H1 (cell line): Measurements from ENCODE around the gene TTC38. TPM values are rescaled to one million over a fixed set of nuclear protein-coding genes. Genes with fewer than 3 reads are reported as not detected.

Source experiments
- CTCF ChIA-PET: fragments of 300-600 bp; sonication (Branson Sonifier 250); formaldehyde crosslinking; loops from one replicate; lab custom pipeline; 2021; ENCODE audit not compliant: partially characterized antibody; lab: Charles Lee
- POLR2A ChIA-PET: fragments of 300-600 bp; sonication (Branson Sonifier 250); formaldehyde crosslinking; loops from one replicate; lab custom pipeline; 2021; ENCODE audit warnings: inconsistent platforms; ENCODE audit not compliant: partially characterized antibody; lab: Charles Lee
- DNase-seq, 2 experiments: peaks; one replicate each; pipeline versions ENCODE4 v3.0.0 to v3.0.0-alpha.2; 2010 to 2022; ENCODE audit warnings: low spot score in 2 of 2, low read depth in 1 of 2, mixed read lengths in 1 of 2
- FAIRE-seq: peaks from 2 replicates; lab custom pipeline; 2011; peaks lifted over from hg19 to GRCh38; lab: Jason Lieb, UNC
- H2AFZ ChIP-seq: 2 replicates; pipeline ENCODE4 v1.8.1; 2012; ENCODE audit warnings: low read length, inconsistent platforms
- H2AK5ac ChIP-seq: 2 replicates; pipeline ENCODE4 v1.6.1; 2013; ENCODE audit warnings: low read depth, low read length
- H2BK120ac ChIP-seq: replicated peaks from 2 replicates; pipeline ENCODE3; 2013; ENCODE audit warnings: low read depth, low read length, inconsistent platforms
- H2BK12ac ChIP-seq: 2 replicates; pipeline ENCODE4 v1.6.1; 2013; ENCODE audit warnings: low read depth, low read length
- H2BK15ac ChIP-seq: 2 replicates; pipeline ENCODE4 v1.6.1; 2013; ENCODE audit warnings: low read length
- H2BK20ac ChIP-seq: 2 replicates; pipeline ENCODE4 v1.6.1; 2013; ENCODE audit warnings: low read length
- H2BK5ac ChIP-seq: 2 replicates; pipeline ENCODE4 v1.6.1; 2013; ENCODE audit warnings: low read depth, low read length
- H3K14ac ChIP-seq: 2 replicates; pipeline ENCODE4 v1.6.1; 2013; ENCODE audit warnings: inconsistent platforms; ENCODE audit not compliant: insufficient read length
- H3K18ac ChIP-seq: 2 replicates; pipeline ENCODE4 v1.6.1; 2013; ENCODE audit warnings: low read length; ENCODE audit errors: extremely low read depth
- H3K23ac ChIP-seq: 2 replicates; pipeline ENCODE4 v1.6.1; 2013; ENCODE audit warnings: inconsistent platforms; ENCODE audit not compliant: insufficient read length
- H3K23me2 ChIP-seq: 2 replicates; pipeline ENCODE4 v1.6.1; 2013; ENCODE audit warnings: low read depth, low read length
- H3K27ac ChIP-seq: 2 replicates; pipeline ENCODE4 v1.6.1; 2011; ENCODE audit warnings: low read depth, low read length, inconsistent platforms
- H3K27me3 ChIP-seq, 4 experiments: replicated peaks in 1 of 4; 1 replicate in 1 of 4; 2 replicates in 3 of 4; pipeline versions ENCODE4 v1.6.1 to v1.8.1; 2011 to 2013; ENCODE audit warnings: low read length in 3 of 4, mild to moderate bottlenecking in 3 of 4, inconsistent platforms in 2 of 4, mixed read lengths in 2 of 4, moderate library complexity in 1 of 4; ENCODE audit not compliant: control insufficient read depth in 3 of 4, insufficient read depth in 3 of 4; ENCODE audit errors: extremely low read depth in 1 of 4
- H3K36me3 ChIP-seq, 4 experiments: 2 replicates each; pipeline versions ENCODE4 v1.6.1 to v1.8.1; 2011 to 2013; ENCODE audit warnings: mild to moderate bottlenecking in 4 of 4, low read length in 3 of 4, moderate library complexity in 2 of 4, control low read depth in 1 of 4, inconsistent platforms in 1 of 4; ENCODE audit not compliant: insufficient read depth in 4 of 4, control insufficient read depth in 2 of 4
- H3K4ac ChIP-seq: replicated peaks from 2 replicates; pipeline ENCODE3; 2013; ENCODE audit warnings: low read length, low read depth, mixed read lengths, inconsistent platforms; ENCODE audit not compliant: insufficient read length
- H3K4me1 ChIP-seq, 4 experiments: replicated peaks in 1 of 4; 1 replicate in 1 of 4; 2 replicates in 3 of 4; pipeline versions ENCODE4 v1.6.1 to v1.8.1; 2011 to 2013; ENCODE audit warnings: low read length in 3 of 4, inconsistent platforms in 2 of 4, mixed read lengths in 1 of 4; ENCODE audit not compliant: insufficient read depth in 4 of 4, control insufficient read depth in 3 of 4
- H3K4me2 ChIP-seq, 2 experiments: 2 replicates each; pipeline versions ENCODE4 v1.6.1 to v1.8.1; 2011 to 2013; ENCODE audit warnings: low read depth in 2 of 2, low read length in 2 of 2, control low read depth in 1 of 2, inconsistent platforms in 1 of 2, mild to moderate bottlenecking in 1 of 2; ENCODE audit not compliant: insufficient read depth in 1 of 2
- H3K4me3 ChIP-seq, 4 experiments: fragments of 200-600, 300-600 bp in 1 of 4; sonication (generic), shearing (Covaris generic), sonication (Bioruptor Twin) in 1 of 4; 2 replicates each; pipeline versions ENCODE4 v1.5.1 to v1.8.1; 2011 to 2016; ENCODE audit warnings: low read length in 4 of 4, low read depth in 3 of 4, control low read depth in 2 of 4, inconsistent platforms in 2 of 4, mild to moderate bottlenecking in 2 of 4, mixed read lengths in 1 of 4, moderate library complexity in 1 of 4; ENCODE audit not compliant: insufficient read depth in 2 of 4; ENCODE audit errors: extremely low read depth in 1 of 4
- H3K56ac ChIP-seq: replicated peaks from 2 replicates; pipeline ENCODE3; 2013; ENCODE audit warnings: low read depth, mild to moderate bottlenecking, mixed read lengths, low read length, inconsistent platforms; ENCODE audit not compliant: insufficient read length
- H3K79me1 ChIP-seq: 2 replicates; pipeline ENCODE4 v1.6.1; 2013; ENCODE audit warnings: low read depth, low read length, control low read depth
- H3K79me2 ChIP-seq, 2 experiments: 2 replicates each; pipeline versions ENCODE4 v1.6.1 to v1.8.1; 2012 to 2013; ENCODE audit warnings: low read length in 2 of 2, mild to moderate bottlenecking in 2 of 2, inconsistent platforms in 1 of 2; ENCODE audit not compliant: insufficient read depth in 2 of 2, control insufficient read depth in 1 of 2
- H3K9ac ChIP-seq, 4 experiments: replicated peaks in 1 of 4; 1 replicate in 1 of 4; 2 replicates in 3 of 4; pipeline versions ENCODE4 v1.6.1 to v1.8.1; 2011 to 2013; ENCODE audit warnings: low read depth in 3 of 4, low read length in 3 of 4, control low read depth in 2 of 4, mild to moderate bottlenecking in 2 of 4, moderate library complexity in 2 of 4, inconsistent platforms in 1 of 4; ENCODE audit errors: extremely low read depth in 1 of 4
- H3K9me3 ChIP-seq, 2 experiments: 2 replicates each; pipeline versions ENCODE4 v1.6.1 to v1.8.1; 2012 to 2013; ENCODE audit warnings: mild to moderate bottlenecking in 2 of 2, moderate library complexity in 2 of 2, control low read depth in 1 of 2, inconsistent platforms in 1 of 2, low read depth in 1 of 2, low read length in 1 of 2, mixed read lengths in 1 of 2; ENCODE audit not compliant: insufficient read depth in 2 of 2
- H4K20me1 ChIP-seq, 2 experiments: replicated peaks in 1 of 2; 2 replicates each; pipeline versions ENCODE3 to v1.8.1; 2011 to 2013; ENCODE audit warnings: inconsistent platforms in 2 of 2, low read length in 2 of 2, mild to moderate bottlenecking in 1 of 2; ENCODE audit not compliant: insufficient read depth in 2 of 2, control insufficient read depth in 1 of 2
- H4K5ac ChIP-seq: 2 replicates; pipeline ENCODE4 v1.6.1; 2013; ENCODE audit warnings: low read length, low read depth, mixed read lengths, inconsistent platforms; ENCODE audit not compliant: insufficient read length
- H4K8ac ChIP-seq: 2 replicates; pipeline ENCODE4 v1.8.0; 2013; ENCODE audit warnings: mild to moderate bottlenecking, moderate library complexity, low read length, inconsistent platforms; ENCODE audit not compliant: insufficient read depth; ENCODE audit errors: extremely low read depth
- H4K91ac ChIP-seq: replicated peaks from 2 replicates; pipeline ENCODE3; 2013; ENCODE audit warnings: low read length, mixed read lengths, inconsistent platforms; ENCODE audit not compliant: insufficient read length
- SAP30 ChIP-seq: fragments of 300-600 bp; sonication (generic); IDR thresholded peaks from 2 replicates; pipeline ENCODE4 v1.7.1; 2012; ENCODE audit warnings: low read length, moderate library complexity, mild to moderate bottlenecking, inconsistent platforms; ENCODE audit not compliant: insufficient read depth, insufficient replicate concordance
- WGBS, 2 experiments: shearing (Covaris generic) in 1 of 2; methylation state at CpG; one replicate each; pipeline versions ENCODE4 v1.1.6 to v1.1.7; 2013 to 2015; ENCODE audit warnings: low lambda C conversion rate in 2 of 2, mixed read lengths in 2 of 2, inconsistent platforms in 1 of 2, low coverage in 1 of 2, missing lambda C conversion rate in 1 of 2; ENCODE audit not compliant: insufficient replicate concordance in 2 of 2, insufficient coverage in 1 of 2, insufficient read length in 1 of 2; ENCODE audit errors: extremely low coverage in 1 of 2, missing lambda C conversion rate in 1 of 2; 5-methylcytosine and 5-hydroxymethylcytosine counted together
- polyA plus RNA-seq, 7 experiments: library from polyadenylated mRNA; depleted of rRNA in 3 of 7; stranded (reverse) in 5 of 7; unstranded in 2 of 7; fragments of >200 nt in 5 of 7; fragments of 200-250 nt in 2 of 7; gene quantifications; 1 replicate in 5 of 7; 2 replicates in 1 of 7; 4 replicates in 1 of 7; pipeline versions ENCODE4 v1.2.1 to v1.2.3, GENCODE V29; 2011 to 2013; ENCODE audit warnings: missing spikeins in 2 of 7, mixed read lengths in 2 of 7
- total RNA-seq: library from RNA; stranded (reverse); fragmentation: NEBNext Ultra II Directional; extraction: Animal tissue kit (Norgen Biotek cat#: 25700); gene quantifications from 2 replicates; pipeline ENCODE4 v1.2.1, GENCODE V29; 2021

The TTC38 gene
- total and polyA plus RNA-seq, 2 of the 8 experiments (the other 6 are each of a cell fraction or from before 2014, with no cell fraction given) = 25.3 to 34.8 TPM

DNA sequence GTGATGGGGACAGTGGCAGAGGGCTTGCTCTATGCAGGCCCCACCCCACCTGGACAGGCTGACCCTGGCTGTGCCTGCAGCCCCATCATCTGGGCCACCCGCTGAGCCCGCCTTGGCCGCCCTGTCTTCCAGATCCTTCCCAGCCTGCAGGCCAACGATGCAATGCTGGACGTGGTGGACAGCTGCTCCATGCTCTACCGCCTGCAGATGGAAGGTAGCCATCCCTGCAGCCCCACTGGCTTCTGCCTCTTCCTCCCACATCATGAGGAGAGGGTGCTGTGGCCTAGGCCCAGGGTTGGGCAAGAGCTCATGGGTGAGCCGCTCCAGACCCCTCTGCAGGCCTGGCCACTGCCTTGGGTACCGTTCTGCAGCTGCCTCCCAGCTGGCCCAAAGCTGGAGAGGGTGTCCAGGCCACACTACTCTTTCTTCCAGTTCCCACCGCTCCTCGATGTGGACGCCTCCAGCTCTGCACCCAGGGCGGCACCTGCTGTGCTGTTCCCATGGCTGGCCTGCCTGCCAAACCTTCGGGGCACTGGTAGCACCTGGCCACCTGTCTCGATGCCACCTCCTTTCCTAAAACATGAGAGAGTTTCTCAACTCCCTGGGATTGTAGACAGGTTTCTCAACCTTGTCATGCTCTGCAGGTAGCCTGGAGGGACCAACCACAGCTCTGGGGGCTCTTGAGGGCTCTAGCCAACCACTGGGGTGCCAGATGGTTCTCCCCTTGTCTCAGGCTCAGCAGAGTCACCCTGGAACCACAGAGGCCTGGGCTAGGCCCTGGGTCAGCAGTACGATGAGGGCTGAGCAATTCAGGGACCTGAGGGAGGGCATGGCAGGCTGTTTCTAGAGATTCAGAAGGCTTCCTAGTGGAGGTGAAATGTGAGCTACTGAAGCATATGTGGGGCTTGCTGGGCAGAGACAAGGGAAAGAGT, 19.4 kb downstream of the TTC38 start:
- Histone ChIP-seq H3K56ac (no peak overlapping the region), H2BK12ac (no peak overlapping the region), H2AK5ac (no peak overlapping the region), H3K4me2 (no peak overlapping the region), H3K9me3 (no peaks in the 10 kb centered on the region), H3K27ac (no peak overlapping the region), H3K36me3 (peaks cover 0 to 7% (median 1%) of the 10 kb centered on the region in 4 experiments; a peak in 3 of 8 replicates), H4K5ac (no peak overlapping the region), H3K9ac (no peak overlapping the region), H3K27me3 (no peaks in the 10 kb centered on the region), H3K23me2 (no peaks in the 10 kb centered on the region), H2AFZ (no peak overlapping the region), H2BK120ac (no peak overlapping the region), H3K79me2 (no peaks in the 10 kb centered on the region), H3K14ac (no peak overlapping the region), H2BK15ac (no peak overlapping the region), H4K91ac (no peak overlapping the region), H3K23ac (no peak overlapping the region), H4K20me1 (peaks cover 0 to 3% of the 10 kb centered on the region in 2 experiments), H3K4ac (no peak overlapping the region), H2BK20ac (no peak overlapping the region), H3K4me3 (no peak overlapping the region), H3K4me1 (no peaks in the 10 kb centered on the region), H3K79me1 (no peaks in the 10 kb centered on the region; the same call in 1 of the 2 replicates), H4K8ac (no peak overlapping the region), H2BK5ac (no peak overlapping the region), H3K18ac (no peak overlapping the region)
- no peak for FAIRE-seq
- POLR2A ChIA-PET = interaction anchor here (1.5 kb wide), 1 partner anchor 8 kb away, joined by 5 read pairs; no protein-coding TSS in a partner anchor
- CTCF ChIA-PET = interaction anchor here (0.6 to 1.3 kb wide), 3 partner anchors 176 to 281 kb away, joined by 3 to 8 read pairs (median 3); no protein-coding TSS in a partner anchor
- 93% methylated on average over 15 of the region's 15 CpGs; no CpG with 5 or more reads in 1 of the 2 experiments for WGBS, 2 experiments
- no peak for DNase-seq
- no peak for TF ChIP-seq SAP30
